ENCODE measurements around the gene ZNF630.

Gene ZNF630

DNA sequence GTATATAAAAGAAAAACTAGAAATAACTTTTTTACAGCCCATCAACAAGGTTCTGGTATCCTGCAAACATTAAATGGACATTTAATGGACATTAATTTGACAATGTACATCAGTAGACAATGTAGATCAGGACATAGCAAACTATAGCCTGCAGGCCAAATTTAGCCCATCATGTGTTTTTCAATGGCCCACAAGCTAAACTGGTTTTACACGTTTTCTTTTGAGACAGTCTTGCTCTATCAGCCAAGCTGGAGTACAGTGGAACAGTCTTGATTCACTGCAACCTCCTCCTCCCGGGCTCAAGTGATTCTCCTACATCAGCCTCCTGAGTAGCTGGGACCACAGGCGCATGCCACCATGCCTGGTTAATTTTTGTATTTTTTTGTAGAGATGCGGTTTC lies 7.2 kb downstream of the ZNF630 start:
- Histone ChIP-seq H3K4me1 (no peaks in the 10 kb centered on the region), H3K36me3 (no peaks in the 10 kb centered on the region), H3K4me3 (ENCODE audit: low read depth, low read length) (no peak overlapping the region), H3K27me3 (no peaks in the 10 kb centered on the region), H3K9me3 (no peaks in the 10 kb centered on the region)
- no peak for DNase-seq
- TF ChIP-seq, protein P1, sequence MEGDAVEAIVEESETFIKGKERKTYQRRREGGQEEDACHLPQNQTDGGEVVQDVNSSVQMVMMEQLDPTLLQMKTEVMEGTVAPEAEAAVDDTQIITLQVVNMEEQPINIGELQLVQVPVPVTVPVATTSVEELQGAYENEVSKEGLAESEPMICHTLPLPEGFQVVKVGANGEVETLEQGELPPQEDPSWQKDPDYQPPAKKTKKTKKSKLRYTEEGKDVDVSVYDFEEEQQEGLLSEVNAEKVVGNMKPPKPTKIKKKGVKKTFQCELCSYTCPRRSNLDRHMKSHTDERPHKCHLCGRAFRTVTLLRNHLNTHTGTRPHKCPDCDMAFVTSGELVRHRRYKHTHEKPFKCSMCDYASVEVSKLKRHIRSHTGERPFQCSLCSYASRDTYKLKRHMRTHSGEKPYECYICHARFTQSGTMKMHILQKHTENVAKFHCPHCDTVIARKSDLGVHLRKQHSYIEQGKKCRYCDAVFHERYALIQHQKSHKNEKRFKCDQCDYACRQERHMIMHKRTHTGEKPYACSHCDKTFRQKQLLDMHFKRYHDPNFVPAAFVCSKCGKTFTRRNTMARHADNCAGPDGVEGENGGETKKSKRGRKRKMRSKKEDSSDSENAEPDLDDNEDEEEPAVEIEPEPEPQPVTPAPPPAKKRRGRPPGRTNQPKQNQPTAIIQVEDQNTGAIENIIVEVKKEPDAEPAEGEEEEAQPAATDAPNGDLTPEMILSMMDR (IDR thresholded peaks at IDR 0.05; ENCODE audit: low read depth, low read length), result no peak

DNA sequence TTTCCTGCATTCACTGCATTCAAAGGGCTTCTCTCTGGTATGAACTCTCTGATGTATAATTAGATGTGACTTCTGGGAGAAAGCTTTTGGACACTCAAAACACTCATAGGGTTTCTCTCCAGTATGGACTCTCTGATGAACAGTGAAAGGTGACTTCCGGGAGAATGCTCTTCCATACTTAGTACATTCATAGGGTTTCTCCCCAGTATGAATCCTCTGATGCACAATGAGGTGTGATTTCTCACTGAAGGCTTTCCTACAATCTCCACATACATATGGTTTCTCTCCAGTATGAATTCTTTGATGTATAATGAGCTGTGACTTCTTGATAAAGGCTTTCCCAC lies 12.2 kb downstream of the ZNF630 start:
- H3K27me3 ChIP-seq, result no peaks in the 10 kb centered on the region
- TF ChIP-seq, protein P1 (IDR thresholded peaks at IDR 0.05; ENCODE audit: low read depth, low read length), result no peak

DNA sequence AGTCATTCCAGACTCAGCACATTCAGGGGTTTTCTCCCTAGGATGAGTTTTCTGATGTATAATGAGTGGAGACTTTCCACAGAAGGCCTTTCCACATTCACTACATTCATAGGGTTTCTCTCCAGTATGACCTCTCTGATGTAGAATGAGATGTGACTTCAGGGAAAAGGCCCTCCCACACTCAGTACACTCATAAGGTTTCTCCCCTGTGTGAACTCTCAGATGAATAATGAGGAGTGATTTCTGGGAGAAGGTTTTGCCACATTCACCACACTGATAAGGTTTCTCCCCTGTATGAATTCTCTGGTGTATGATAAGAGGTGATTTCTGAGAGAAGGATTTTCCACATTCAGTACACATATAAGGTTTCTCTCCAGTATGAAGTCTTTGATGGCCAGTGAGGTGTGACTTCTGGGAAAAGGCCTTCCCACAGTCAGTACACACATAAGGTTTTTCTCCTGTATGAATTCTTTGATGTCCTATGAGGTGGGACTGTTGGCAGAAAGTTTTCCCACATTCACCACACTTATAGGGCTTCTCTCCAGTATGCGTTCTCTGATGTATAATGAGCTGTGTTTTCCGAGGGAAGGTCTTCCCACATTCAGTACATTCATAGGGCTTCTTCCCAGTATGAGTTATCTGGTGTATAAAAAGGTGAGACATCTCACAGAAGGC lies 12.7 kb downstream of the ZNF630 start:
- no peaks in the 10 kb centered on the region for H3K36me3 ChIP-seq
- no peak overlapping the region for H3K4me3 ChIP-seq (ENCODE audit: low read depth, low read length)
- no peak for DNase-seq
- TF ChIP-seq, protein P1 (IDR thresholded peaks at IDR 0.05; ENCODE audit: low read depth, low read length), result no peak
- no peaks in the 10 kb centered on the region for H3K27me3 ChIP-seq
- no peaks in the 10 kb centered on the region for H3K9me3 ChIP-seq
- no peaks in the 10 kb centered on the region for H3K4me1 ChIP-seq

More for the DNA sequence above, 12.2 kb downstream of the ZNF630 start:
- H3K36me3 ChIP-seq, result no peaks in the 10 kb centered on the region
- no peaks in the 10 kb centered on the region for H3K4me1 ChIP-seq
- DNase-seq, result no peak
- no peaks in the 10 kb centered on the region for H3K9me3 ChIP-seq
- H3K4me3 ChIP-seq (ENCODE audit: low read depth, low read length), result no peak overlapping the region

DNA sequence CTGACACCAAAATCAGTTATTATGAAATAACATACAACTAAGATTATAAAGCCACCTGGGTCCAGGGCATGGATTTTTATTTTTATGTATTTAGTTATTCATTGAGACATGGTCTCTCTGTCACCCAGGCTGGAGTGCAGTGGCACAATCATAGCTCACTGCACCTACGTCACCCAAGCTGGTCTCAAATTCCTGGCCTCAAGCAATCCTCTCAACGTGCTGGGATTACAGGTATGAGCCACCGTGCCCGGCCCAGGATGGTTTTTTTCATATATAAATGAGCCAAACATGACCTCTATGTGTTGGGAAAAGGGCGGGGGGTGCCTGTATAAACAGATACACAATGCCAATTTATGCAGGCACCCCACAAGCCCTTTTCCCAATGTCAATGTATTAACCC lies 24.6 kb downstream of the ZNF630 start:
- TF ChIP-seq, protein P1 (IDR thresholded peaks at IDR 0.05; ENCODE audit: low read depth, low read length), result no peak
- Histone ChIP-seq H3K4me1 (no peaks in the 10 kb centered on the region), H3K27me3 (no peaks in the 10 kb centered on the region), H3K9me3 (no peaks in the 10 kb centered on the region), H3K4me3 (ENCODE audit: low read depth, low read length) (no peak overlapping the region), H3K36me3 (no peaks in the 10 kb centered on the region)
- DNase-seq, result no peak

DNA sequence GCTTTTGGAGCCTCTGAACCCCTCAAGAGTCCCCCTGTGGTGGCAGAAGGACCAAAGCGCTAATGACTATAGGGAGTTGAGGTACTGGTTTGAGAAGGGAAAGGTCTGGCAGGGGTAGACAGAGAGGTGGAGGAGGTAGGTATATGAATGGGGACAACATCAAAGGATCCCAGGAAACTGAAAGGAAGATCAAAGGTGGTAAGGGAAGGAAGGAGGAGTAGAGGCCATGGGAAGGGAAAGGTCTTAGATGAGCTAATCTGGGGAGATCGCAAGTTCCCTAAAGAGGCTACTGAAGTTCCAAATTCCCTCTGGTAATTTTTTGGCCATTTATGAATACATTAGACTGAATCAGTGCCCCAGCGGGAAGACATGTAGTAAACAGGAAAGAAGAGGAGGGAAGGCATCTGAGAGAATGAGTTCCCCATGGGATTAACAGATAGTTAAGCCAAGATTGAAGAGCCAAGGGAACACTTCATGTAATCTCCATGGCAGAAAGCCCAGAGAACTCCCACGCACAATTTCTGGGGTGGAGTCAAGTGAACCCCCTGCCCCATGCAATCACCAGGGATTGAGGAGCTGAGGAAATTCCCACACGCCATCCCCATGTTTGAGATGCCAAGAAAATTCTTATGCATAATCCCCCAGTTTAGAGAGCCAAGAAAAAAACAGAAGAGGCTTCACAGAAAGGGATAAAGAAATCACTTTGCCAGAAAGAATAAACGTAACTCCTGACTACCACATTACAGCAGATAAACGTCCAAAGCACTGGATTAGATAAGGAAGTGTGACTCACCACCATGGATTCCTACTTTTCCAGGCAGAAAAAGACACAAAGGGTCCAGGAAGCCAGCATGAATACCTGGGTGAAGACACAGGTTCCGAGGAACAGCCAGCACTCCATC lies 25.8 kb downstream of the ZNF630 start:
- no peak for DNase-seq
- Histone ChIP-seq H3K4me3 (ENCODE audit: low read depth, low read length) (no peak overlapping the region), H3K9me3 (no peaks in the 10 kb centered on the region), H3K4me1 (no peaks in the 10 kb centered on the region), H3K36me3 (no peaks in the 10 kb centered on the region), H3K27me3 (no peaks in the 10 kb centered on the region)
- TF ChIP-seq, protein P1 (IDR thresholded peaks at IDR 0.05; ENCODE audit: low read depth, low read length), result no peak

DNA sequence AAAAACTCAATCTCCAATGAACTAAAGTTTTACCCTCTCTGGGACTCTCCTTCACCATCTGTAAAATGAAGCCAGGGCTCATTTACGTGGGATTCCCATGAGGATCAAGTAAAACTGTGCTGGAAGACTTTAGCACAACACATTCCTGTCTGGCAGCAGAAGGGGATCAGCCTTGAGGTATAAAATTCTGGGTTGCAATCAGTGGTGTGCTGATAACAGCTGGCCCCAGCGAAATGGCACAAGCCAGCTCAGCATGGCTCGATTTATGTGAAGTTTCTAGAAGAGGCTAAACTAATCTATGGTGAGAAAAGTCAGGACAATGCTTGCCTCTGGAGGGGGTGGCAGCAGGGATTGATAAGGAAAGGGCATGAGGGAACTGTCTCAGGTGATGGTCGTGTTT lies 28.4 kb downstream of the ZNF630 start:
- DNase-seq, result no peak
- H3K4me3 ChIP-seq (ENCODE audit: low read depth, low read length), result no peak overlapping the region
- H3K27me3 ChIP-seq, result no peaks in the 10 kb centered on the region
- H3K36me3 ChIP-seq, result no peaks in the 10 kb centered on the region
- no peaks in the 10 kb centered on the region for H3K4me1 ChIP-seq
- TF ChIP-seq, protein P1 (IDR thresholded peaks at IDR 0.05; ENCODE audit: low read depth, low read length), result no peak
- no peaks in the 10 kb centered on the region for H3K9me3 ChIP-seq

Measured in BE2C (cell line).